ENCODE measurements around the gene CXCL6. TPM values are rescaled to one million over a fixed set of nuclear protein-coding genes. Genes with fewer than 3 reads are reported as not detected.

CXCL6 gene
- total RNA-seq, 1 experiment from 2014 or later: 23.4 TPM

DNA sequence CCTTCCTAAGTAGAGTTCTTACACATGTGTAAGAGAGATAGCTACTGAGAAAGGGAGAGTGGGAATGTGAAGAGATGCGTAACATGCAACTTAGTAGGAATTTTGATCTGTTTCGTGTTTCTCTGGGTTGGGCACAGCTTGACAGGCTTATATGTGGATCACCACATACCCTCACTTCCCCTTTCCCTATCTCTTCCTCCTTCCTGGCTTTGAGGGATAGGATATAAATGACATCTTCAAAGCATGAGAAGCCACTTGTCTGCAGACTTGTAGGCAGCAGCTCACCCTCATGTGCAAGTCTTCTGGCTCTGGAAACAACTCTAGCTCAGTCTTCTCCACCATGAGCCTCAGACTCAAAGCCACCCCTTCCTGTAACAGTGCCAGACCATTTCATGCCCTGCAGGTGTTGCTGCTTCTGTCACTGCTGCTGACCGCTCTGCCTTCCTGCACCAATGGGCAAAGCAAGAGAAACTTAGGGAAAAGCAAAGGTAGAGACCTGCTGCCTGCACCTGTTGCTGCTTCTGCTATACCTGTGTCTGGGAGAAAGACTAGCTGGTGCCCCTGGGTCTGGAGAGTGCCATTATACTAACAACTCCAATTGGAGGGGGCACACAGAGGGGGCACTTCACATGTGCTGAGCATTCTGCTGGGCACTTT is 11.2 kb downstream of the CXCL6 start:
- Histone ChIP-seq H3K36me3 (ENCODE audit: low read depth, low read length) (no peaks in the 10 kb centered on the region), H3K4me1 (ENCODE audit: insufficient read depth, low read length) (peaks cover 30% of the 10 kb centered on the region), H4K20me1 (ENCODE audit: low read length) (no peaks in the 10 kb centered on the region), H3K9me2 (replicated peaks; ENCODE audit: low read length) (no peaks in the 10 kb centered on the region), H2AFZ (ENCODE audit: low read length) (no peak overlapping the region), H3K4me2 (ENCODE audit: low read length) (no peak overlapping the region), H3K4me3 (ENCODE audit: low read length) (no peak overlapping the region), H3K9ac (ENCODE audit: low read length) (no peak overlapping the region), H3K27me3 (ENCODE audit: low read length) (no peaks in the 10 kb centered on the region), H3K27ac (ENCODE audit: low read length) (no peak overlapping the region), H3K9me3 (ENCODE audit: low read length) (no peaks in the 10 kb centered on the region), H3F3A (ENCODE audit: low read length, unreplicated experiment) (peaks cover 6% of the 10 kb centered on the region), H3K79me2 (ENCODE audit: low read length) (no peaks in the 10 kb centered on the region)
- ChIA-PET POLR2A (ENCODE audit: unreplicated experiment) (interaction anchor here (0.6 kb wide), 1 partner anchor 165 kb away, joined by 3 read pairs; no protein-coding TSS in a partner anchor), CTCF (no interaction called here)
- no peak for DNase-seq
- no TSS peak for BruUV-seq (replicated peaks)
- ATAC-seq: no peak
- intact Hi-C loops (cut with micrococcal nuclease): no loop called here
- TF ChIP-seq EZH2phosphoT487 (IDR thresholded peaks at IDR 0.05; ENCODE audit: borderline replicate concordance, low read length) (no peak), CTCF (conservative IDR thresholded peaks at IDR 0.05; ENCODE audit: low read depth, low read length) (no peak), EZH2 (IDR thresholded peaks at IDR 0.05; ENCODE audit: low read length, unreplicated experiment) (no peak)

- ChIA-PET POLR2A (ENCODE audit: unreplicated experiment) (no interaction called here), CTCF (no interaction called here)
- Histone ChIP-seq H3K4me3 (ENCODE audit: low read length) (no peak overlapping the region), H3K9me2 (replicated peaks; ENCODE audit: low read length) (no peaks in the 10 kb centered on the region), H3K9me3 (ENCODE audit: low read length) (no peaks in the 10 kb centered on the region), H3K36me3 (ENCODE audit: low read depth, low read length) (no peaks in the 10 kb centered on the region), H2AFZ (ENCODE audit: low read length) (no peak overlapping the region), H3K4me1 (ENCODE audit: insufficient read depth, low read length) (peaks cover 24% of the 10 kb centered on the region), H3K4me2 (ENCODE audit: low read length) (no peak overlapping the region), H3K79me2 (ENCODE audit: low read length) (no peaks in the 10 kb centered on the region), H3F3A (ENCODE audit: low read length, unreplicated experiment) (peaks cover 6% of the 10 kb centered on the region), H3K9ac (ENCODE audit: low read length) (no peak overlapping the region), H4K20me1 (ENCODE audit: low read length) (no peaks in the 10 kb centered on the region), H3K27me3 (ENCODE audit: low read length) (no peaks in the 10 kb centered on the region), H3K27ac (ENCODE audit: low read length) (no peak overlapping the region)
- no TSS peak for BruUV-seq (replicated peaks)
- no peak for TF ChIP-seq CTCF (conservative IDR thresholded peaks at IDR 0.05; ENCODE audit: low read depth, low read length)
- TF ChIP-seq EZH2phosphoT487 (IDR thresholded peaks at IDR 0.05; ENCODE audit: borderline replicate concordance, low read length): no peak
- TF ChIP-seq EZH2 (IDR thresholded peaks at IDR 0.05; ENCODE audit: low read length, unreplicated experiment): no peak
- no peak for DNase-seq
- ATAC-seq: no peak
- intact Hi-C loops (cut with micrococcal nuclease): no loop called here
Measured at GRCh38 chr4:73848183-73848777, 11.8 kb downstream of the CXCL6 start.

Measured in PC-3 (cell line).